ENCODE results near the gene PRPH2.
"Not testable (repeated sequence)": the region's sequence is repeated elsewhere in the genome, so short reads cannot be mapped to it uniquely, and the experiment has no call there.

Gene PRPH2

GRCh38 chr6:42688281-42688680, 34.1 kb downstream of the PRPH2 start:
- TF ChIP-seq CTCF (IDR thresholded peaks at IDR 0.05; ENCODE audit: low read depth, low read length, missing control alignments): no peak
- H3K4me3 ChIP-seq (ENCODE audit: low read depth, low read length): no peak overlapping the region
- DNase-seq (ENCODE audit: low read depth): no peak
- in situ Hi-C loops (cut with HindIII; ENCODE audit: low sequenced_read_pairs): no loop called here

GRCh38 chr6:42679358-42679757, 43.0 kb downstream of the PRPH2 start:
- DNase-seq (ENCODE audit: low read depth): no peak
- no peak for TF ChIP-seq CTCF (IDR thresholded peaks at IDR 0.05; ENCODE audit: low read depth, low read length, missing control alignments)
- in situ Hi-C loops (cut with HindIII; ENCODE audit: low sequenced_read_pairs): no loop called here
- H3K4me3 ChIP-seq (ENCODE audit: low read depth, low read length): no peak overlapping the region

- in situ Hi-C loops (cut with HindIII; ENCODE audit: low sequenced_read_pairs): loop anchor here (25.0 kb wide), 1 partner anchor 188 kb away; no protein-coding TSS in a partner anchor
- no peak overlapping the region for H3K4me3 ChIP-seq (ENCODE audit: low read depth, low read length)
- DNase-seq (ENCODE audit: low read depth): no peak
- no peak for TF ChIP-seq CTCF (IDR thresholded peaks at IDR 0.05; ENCODE audit: low read depth, low read length, missing control alignments)
Observed at GRCh38 chr6:42674780-42675179, 47.6 kb downstream of the PRPH2 start.

GRCh38 chr6:42674368-42674767, 48.0 kb downstream of the PRPH2 start:
- not testable (repeated sequence) for DNase-seq (ENCODE audit: low read depth); H3K4me3 ChIP-seq (ENCODE audit: low read depth, low read length)
- in situ Hi-C loops (cut with HindIII; ENCODE audit: low sequenced_read_pairs): loop anchor here (25.0 kb wide), 1 partner anchor 188 kb away; no protein-coding TSS in a partner anchor

GRCh38 chr6:42664718-42665117, 57.7 kb downstream of the PRPH2 start:
- no peak for DNase-seq (ENCODE audit: low read depth)
- no peak overlapping the region for H3K4me3 ChIP-seq (ENCODE audit: low read depth, low read length)
- TF ChIP-seq CTCF (IDR thresholded peaks at IDR 0.05; ENCODE audit: low read depth, low read length, missing control alignments): no peak
- in situ Hi-C loops (cut with HindIII; ENCODE audit: low sequenced_read_pairs): loop anchor here (25.0 kb wide), 1 partner anchor 198 kb away; no protein-coding TSS in a partner anchor

- DNase-seq (ENCODE audit: low read depth): peak; percentile 45
- peak; percentile 82 for TF ChIP-seq CTCF (IDR thresholded peaks at IDR 0.05; ENCODE audit: low read depth, low read length, missing control alignments)
- in situ Hi-C loops (cut with HindIII; ENCODE audit: low sequenced_read_pairs): loop anchor here (25.0 kb wide), 1 partner anchor 201 kb away; no protein-coding TSS in a partner anchor
- H3K4me3 ChIP-seq (ENCODE audit: low read depth, low read length): no peak overlapping the region
Observed at GRCh38 chr6:42661540-42662153, 60.8 kb downstream of the PRPH2 start.

GRCh38 chr6:42659806-42660205, 62.6 kb downstream of the PRPH2 start:
- no peak overlapping the region for H3K4me3 ChIP-seq (ENCODE audit: low read depth, low read length)
- no peak for DNase-seq (ENCODE audit: low read depth)
- in situ Hi-C loops (cut with HindIII; ENCODE audit: low sequenced_read_pairs): loop anchor here (25.0 kb wide), 1 partner anchor 202 kb away; no protein-coding TSS in a partner anchor
- no peak for TF ChIP-seq CTCF (IDR thresholded peaks at IDR 0.05; ENCODE audit: low read depth, low read length, missing control alignments)
